GM12878 (cell line): ENCODE data around the gene PLXNB2.

Experiments used
- EZH2 ChIP-seq: IDR thresholded peaks from 2 replicates; pipeline ENCODE4 v1.6.1; 2012; ENCODE audit warnings: low read depth, mild to moderate bottlenecking, control low read depth, inconsistent platforms, low read length, borderline replicate concordance; ENCODE audit not compliant: control insufficient read depth
- NFXL1 ChIP-seq: fragments of 450-650 bp; IDR thresholded peaks from 2 replicates; pipeline ENCODE4 v1.6.1; 2017; ENCODE audit warnings: antibody characterized with exemption, mild to moderate bottlenecking, borderline replicate concordance
- RAD21 ChIP-seq: IDR thresholded peaks from 2 replicates; pipeline ENCODE4 v1.6.1; 2011; ENCODE audit warnings: mild to moderate bottlenecking, low read depth, low read length, moderate library complexity; ENCODE audit not compliant: insufficient read depth
- RBBP5 ChIP-seq: fragments of 200-600 bp; sonication (generic); conservative IDR thresholded peaks from 2 replicates; pipeline ENCODE4 v1.6.1; 2016
- RCOR1 ChIP-seq: conservative IDR thresholded peaks from 2 replicates; pipeline ENCODE4 v1.6.1; 2012; ENCODE audit warnings: low read depth, low read length, improper control_type of control experiment
- YY1 ChIP-seq: IDR thresholded peaks from 2 replicates; pipeline ENCODE4 v1.6.1; 2011; ENCODE audit warnings: low read depth, mild to moderate bottlenecking, low read length
- TF ChIP-seq, protein P1 (sequence below): IDR thresholded peaks from 2 replicates; pipeline ENCODE4 v1.6.1; 2012; ENCODE audit warnings: low read depth, low read length, improper control_type of control experiment
- TF ChIP-seq, protein P2 (sequence below): IDR thresholded peaks from 2 replicates; pipeline ENCODE4 v1.6.1; 2011; ENCODE audit warnings: low read depth, low read length, improper control_type of control experiment, borderline replicate concordance
- TF ChIP-seq, protein P3 (sequence below), 3 experiments: IDR thresholded peaks in 2 of 3; conservative IDR thresholded peaks in 1 of 3; 2 replicates each; pipeline ENCODE4 v1.5.1; 2011; ENCODE audit warnings: low read depth in 3 of 3, low read length in 3 of 3, mild to moderate bottlenecking in 3 of 3, control low read depth in 2 of 3, moderate library complexity in 2 of 3, inconsistent platforms in 1 of 3, mixed read lengths in 1 of 3; ENCODE audit not compliant: control insufficient read depth in 2 of 3, insufficient read depth in 1 of 3; ENCODE audit errors: extremely low read depth in 1 of 3
- TF ChIP-seq, protein P4 (sequence below): fragments of 450-650 bp; formaldehyde crosslinking; IDR thresholded peaks from 2 replicates; pipeline ENCODE4 v1.4.0; 2022; ENCODE audit warnings: mild to moderate bottlenecking, moderate library complexity
- TF ChIP-seq, protein P5 (sequence below): IDR thresholded peaks from 2 replicates; pipeline ENCODE4 v1.6.1; 2012; ENCODE audit warnings: mild to moderate bottlenecking, low read depth, low read length

DNA sequence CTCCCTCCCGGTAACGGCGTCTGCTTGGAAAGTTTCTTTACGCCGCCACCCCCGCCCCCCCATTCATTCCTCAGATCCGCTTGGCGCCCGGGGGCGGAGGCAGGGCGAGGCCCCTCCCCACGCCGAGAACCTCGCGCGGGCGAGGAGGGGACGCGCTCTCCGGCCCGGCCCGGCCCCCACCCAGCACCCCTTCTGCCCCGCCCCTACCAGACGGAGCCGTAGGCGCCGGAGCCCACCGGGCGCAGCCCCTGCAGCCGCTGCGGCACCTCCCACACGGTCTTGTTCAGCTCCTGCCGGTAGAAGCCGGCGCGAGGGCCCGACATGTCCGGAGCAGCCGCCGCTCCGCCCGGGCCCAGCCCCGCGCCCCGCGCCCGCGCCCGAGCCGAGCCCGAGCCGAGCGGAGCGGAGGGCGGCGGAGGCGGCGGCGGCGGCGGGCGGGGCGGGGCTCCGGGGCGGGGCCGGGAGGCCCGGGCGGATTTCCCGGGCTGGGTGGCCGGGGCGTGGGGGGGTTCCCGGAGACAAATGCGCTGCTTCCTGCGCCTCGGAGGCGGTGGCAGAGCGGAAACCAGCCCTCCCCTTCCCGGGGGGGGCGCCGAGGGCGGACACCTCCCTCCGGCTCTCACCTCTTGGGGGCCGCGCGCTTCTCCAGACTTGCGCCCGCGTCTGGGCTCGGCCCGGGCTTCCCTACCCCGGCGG, 37.3 kb downstream of the PLXNB2 start, which contains the start of gene MAPK11:
- no peak for TF ChIP-seq EZH2
- TF ChIP-seq, protein P1, sequence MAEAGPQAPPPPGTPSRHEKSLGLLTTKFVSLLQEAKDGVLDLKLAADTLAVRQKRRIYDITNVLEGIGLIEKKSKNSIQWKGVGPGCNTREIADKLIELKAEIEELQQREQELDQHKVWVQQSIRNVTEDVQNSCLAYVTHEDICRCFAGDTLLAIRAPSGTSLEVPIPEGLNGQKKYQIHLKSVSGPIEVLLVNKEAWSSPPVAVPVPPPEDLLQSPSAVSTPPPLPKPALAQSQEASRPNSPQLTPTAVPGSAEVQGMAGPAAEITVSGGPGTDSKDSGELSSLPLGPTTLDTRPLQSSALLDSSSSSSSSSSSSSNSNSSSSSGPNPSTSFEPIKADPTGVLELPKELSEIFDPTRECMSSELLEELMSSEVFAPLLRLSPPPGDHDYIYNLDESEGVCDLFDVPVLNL: no peak
- TF ChIP-seq, protein P2, sequence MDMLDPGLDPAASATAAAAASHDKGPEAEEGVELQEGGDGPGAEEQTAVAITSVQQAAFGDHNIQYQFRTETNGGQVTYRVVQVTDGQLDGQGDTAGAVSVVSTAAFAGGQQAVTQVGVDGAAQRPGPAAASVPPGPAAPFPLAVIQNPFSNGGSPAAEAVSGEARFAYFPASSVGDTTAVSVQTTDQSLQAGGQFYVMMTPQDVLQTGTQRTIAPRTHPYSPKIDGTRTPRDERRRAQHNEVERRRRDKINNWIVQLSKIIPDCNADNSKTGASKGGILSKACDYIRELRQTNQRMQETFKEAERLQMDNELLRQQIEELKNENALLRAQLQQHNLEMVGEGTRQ: no peak
- TF ChIP-seq, protein P3, sequence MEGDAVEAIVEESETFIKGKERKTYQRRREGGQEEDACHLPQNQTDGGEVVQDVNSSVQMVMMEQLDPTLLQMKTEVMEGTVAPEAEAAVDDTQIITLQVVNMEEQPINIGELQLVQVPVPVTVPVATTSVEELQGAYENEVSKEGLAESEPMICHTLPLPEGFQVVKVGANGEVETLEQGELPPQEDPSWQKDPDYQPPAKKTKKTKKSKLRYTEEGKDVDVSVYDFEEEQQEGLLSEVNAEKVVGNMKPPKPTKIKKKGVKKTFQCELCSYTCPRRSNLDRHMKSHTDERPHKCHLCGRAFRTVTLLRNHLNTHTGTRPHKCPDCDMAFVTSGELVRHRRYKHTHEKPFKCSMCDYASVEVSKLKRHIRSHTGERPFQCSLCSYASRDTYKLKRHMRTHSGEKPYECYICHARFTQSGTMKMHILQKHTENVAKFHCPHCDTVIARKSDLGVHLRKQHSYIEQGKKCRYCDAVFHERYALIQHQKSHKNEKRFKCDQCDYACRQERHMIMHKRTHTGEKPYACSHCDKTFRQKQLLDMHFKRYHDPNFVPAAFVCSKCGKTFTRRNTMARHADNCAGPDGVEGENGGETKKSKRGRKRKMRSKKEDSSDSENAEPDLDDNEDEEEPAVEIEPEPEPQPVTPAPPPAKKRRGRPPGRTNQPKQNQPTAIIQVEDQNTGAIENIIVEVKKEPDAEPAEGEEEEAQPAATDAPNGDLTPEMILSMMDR (IDR thresholded peaks at IDR 0.05 in 2 of 3, conservative IDR thresholded peaks at IDR 0.05 in 1 of 3; ENCODE audit: control insufficient read depth in 2 of 3, extremely low read depth in 1 of 3, insufficient read depth in 1 of 3, low read depth in 3 of 3, low read length in 3 of 3): no peak
- TF ChIP-seq NFXL1: no peak
- TF ChIP-seq, protein P4, sequence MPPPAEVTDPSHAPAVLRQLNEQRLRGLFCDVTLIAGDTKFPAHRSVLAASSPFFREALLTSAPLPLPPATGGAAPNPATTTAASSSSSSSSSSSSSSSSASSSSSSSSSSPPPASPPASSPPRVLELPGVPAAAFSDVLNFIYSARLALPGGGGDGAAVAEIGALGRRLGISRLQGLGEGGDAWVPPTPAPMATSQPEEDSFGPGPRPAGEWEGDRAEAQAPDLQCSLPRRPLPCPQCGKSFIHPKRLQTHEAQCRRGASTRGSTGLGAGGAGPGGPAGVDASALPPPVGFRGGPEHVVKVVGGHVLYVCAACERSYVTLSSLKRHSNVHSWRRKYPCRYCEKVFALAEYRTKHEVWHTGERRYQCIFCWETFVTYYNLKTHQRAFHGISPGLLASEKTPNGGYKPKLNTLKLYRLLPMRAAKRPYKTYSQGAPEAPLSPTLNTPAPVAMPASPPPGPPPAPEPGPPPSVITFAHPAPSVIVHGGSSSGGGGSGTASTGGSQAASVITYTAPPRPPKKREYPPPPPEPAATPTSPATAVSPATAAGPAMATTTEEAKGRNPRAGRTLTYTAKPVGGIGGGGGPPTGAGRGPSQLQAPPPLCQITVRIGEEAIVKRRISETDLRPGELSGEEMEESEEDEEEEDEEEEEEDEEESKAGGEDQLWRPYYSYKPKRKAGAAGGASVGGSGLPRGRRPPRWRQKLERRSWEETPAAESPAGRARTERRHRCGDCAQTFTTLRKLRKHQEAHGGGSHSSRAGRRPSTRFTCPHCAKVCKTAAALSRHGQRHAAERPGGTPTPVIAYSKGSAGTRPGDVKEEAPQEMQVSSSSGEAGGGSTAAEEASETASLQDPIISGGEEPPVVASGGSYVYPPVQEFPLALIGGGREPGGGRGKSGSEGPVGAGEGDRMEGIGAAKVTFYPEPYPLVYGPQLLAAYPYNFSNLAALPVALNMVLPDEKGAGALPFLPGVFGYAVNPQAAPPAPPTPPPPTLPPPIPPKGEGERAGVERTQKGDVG (CRISPR knock-in tag): no peak
- TF ChIP-seq RBBP5: no peak
- no peak for TF ChIP-seq RCOR1
- no peak for TF ChIP-seq RAD21
- TF ChIP-seq, protein P5, sequence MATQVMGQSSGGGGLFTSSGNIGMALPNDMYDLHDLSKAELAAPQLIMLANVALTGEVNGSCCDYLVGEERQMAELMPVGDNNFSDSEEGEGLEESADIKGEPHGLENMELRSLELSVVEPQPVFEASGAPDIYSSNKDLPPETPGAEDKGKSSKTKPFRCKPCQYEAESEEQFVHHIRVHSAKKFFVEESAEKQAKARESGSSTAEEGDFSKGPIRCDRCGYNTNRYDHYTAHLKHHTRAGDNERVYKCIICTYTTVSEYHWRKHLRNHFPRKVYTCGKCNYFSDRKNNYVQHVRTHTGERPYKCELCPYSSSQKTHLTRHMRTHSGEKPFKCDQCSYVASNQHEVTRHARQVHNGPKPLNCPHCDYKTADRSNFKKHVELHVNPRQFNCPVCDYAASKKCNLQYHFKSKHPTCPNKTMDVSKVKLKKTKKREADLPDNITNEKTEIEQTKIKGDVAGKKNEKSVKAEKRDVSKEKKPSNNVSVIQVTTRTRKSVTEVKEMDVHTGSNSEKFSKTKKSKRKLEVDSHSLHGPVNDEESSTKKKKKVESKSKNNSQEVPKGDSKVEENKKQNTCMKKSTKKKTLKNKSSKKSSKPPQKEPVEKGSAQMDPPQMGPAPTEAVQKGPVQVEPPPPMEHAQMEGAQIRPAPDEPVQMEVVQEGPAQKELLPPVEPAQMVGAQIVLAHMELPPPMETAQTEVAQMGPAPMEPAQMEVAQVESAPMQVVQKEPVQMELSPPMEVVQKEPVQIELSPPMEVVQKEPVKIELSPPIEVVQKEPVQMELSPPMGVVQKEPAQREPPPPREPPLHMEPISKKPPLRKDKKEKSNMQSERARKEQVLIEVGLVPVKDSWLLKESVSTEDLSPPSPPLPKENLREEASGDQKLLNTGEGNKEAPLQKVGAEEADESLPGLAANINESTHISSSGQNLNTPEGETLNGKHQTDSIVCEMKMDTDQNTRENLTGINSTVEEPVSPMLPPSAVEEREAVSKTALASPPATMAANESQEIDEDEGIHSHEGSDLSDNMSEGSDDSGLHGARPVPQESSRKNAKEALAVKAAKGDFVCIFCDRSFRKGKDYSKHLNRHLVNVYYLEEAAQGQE: no peak
- no peak for TF ChIP-seq YY1
